Amniotic epithelial cell (primary cell): ENCODE data around the gene CHST15.

ENCODE experiments used
- DNase-seq: peaks from one replicate; pipeline ENCODE4 v3.0.0-alpha.2; 2010; ENCODE audit warnings: low read depth

Gene CHST15

GRCh38 chr10:124010563-124011131, 82.8 kb downstream of the CHST15 start:
- DNase-seq = no peak

GRCh38 chr10:124010024-124010423, 83.4 kb downstream of the CHST15 start:
- no peak for DNase-seq

GRCh38 chr10:124009231-124010015, 84.0 kb downstream of the CHST15 start:
- DNase-seq = no peak

GRCh38 chr10:124008681-124009080, 84.7 kb downstream of the CHST15 start:
- DNase-seq = no peak

- DNase-seq = no peak
These were observed 85.2 kb downstream of the CHST15 start for GRCh38 chr10:124008187-124008586.

- DNase-seq = no peak
These were observed 85.6 kb downstream of the CHST15 start for GRCh38 chr10:124007773-124008145.

GRCh38 chr10:124007102-124007772, 86.2 kb downstream of the CHST15 start:
- DNase-seq = no peak

GRCh38 chr10:124006526-124006925, 86.9 kb downstream of the CHST15 start:
- no peak for DNase-seq

GRCh38 chr10:124005991-124006392, 87.4 kb downstream of the CHST15 start:
- DNase-seq = no peak

- DNase-seq = no peak
These were observed 88.3 kb downstream of the CHST15 start for GRCh38 chr10:124005091-124005490.

GRCh38 chr10:124004663-124005004, 88.8 kb downstream of the CHST15 start:
- DNase-seq = no peak

GRCh38 chr10:124003871-124004662, 89.3 kb downstream of the CHST15 start:
- DNase-seq = no peak

GRCh38 chr10:124003481-124003870, 89.9 kb downstream of the CHST15 start:
- DNase-seq = no peak

GRCh38 chr10:124003070-124003419, 90.4 kb downstream of the CHST15 start:
- no peak for DNase-seq

- DNase-seq = no peak
These were observed 90.9 kb downstream of the CHST15 start for GRCh38 chr10:124002391-124003069.

GRCh38 chr10:124001391-124002148, 91.8 kb downstream of the CHST15 start:
- DNase-seq = no peak

GRCh38 chr10:124000792-124001201, 92.6 kb downstream of the CHST15 start:
- no peak for DNase-seq

GRCh38 chr10:123999956-124000615, 93.3 kb downstream of the CHST15 start:
- DNase-seq = no peak

- DNase-seq = no peak
These were observed 94.1 kb downstream of the CHST15 start for GRCh38 chr10:123999261-123999660.

- DNase-seq = no peak
These were observed 94.9 kb downstream of the CHST15 start for GRCh38 chr10:123998197-123999141.
